NCI-H774 (cell line): ENCODE results near the gene EID3.
"Not testable (repeated sequence)": the region's sequence is repeated elsewhere in the genome, so short reads cannot be mapped to it uniquely, and the experiment has no call there.

Experiments
- DNase-seq: peaks from one replicate; lab custom pipeline; 2025; lab: John Stamatoyannopoulos, UW

EID3 gene

GRCh38 chr12:104290320-104290719 lies 13.2 kb upstream of the EID3 start:
- DNase-seq, result no peak

GRCh38 chr12:104290855-104291254 lies 12.7 kb upstream of the EID3 start:
- DNase-seq, result no peak

GRCh38 chr12:104291867-104292524 lies 11.5 kb upstream of the EID3 start:
- DNase-seq, result no peak

GRCh38 chr12:104292872-104293794 lies 10.4 kb upstream of the EID3 start:
- no peak for DNase-seq

GRCh38 chr12:104294158-104294859 lies 9.2 kb upstream of the EID3 start:
- not testable (repeated sequence) for DNase-seq

- DNase-seq, result no peak
These were observed 8.4 kb upstream of the EID3 start for GRCh38 chr12:104294927-104295668.

- DNase-seq, result no peak
These were observed 7.6 kb upstream of the EID3 start for GRCh38 chr12:104295954-104296353.

GRCh38 chr12:104296718-104297117 lies 6.8 kb upstream of the EID3 start:
- DNase-seq, result no peak

- DNase-seq, result no peak
These were observed 5.9 kb upstream of the EID3 start for GRCh38 chr12:104297477-104298113.

GRCh38 chr12:104299842-104300481 lies 3.6 kb upstream of the EID3 start:
- no peak for DNase-seq

- no peak for DNase-seq
These were observed 896 bp downstream of the EID3 start for GRCh38 chr12:104304261-104305009.

- DNase-seq, result no peak
These were observed 1.8 kb downstream of the EID3 start for GRCh38 chr12:104305349-104305748.

- no peak for DNase-seq
These were observed 2.8 kb downstream of the EID3 start for GRCh38 chr12:104306376-104306775.

GRCh38 chr12:104306943-104307654 lies 3.6 kb downstream of the EID3 start:
- no peak for DNase-seq

GRCh38 chr12:104307655-104308000 lies 4.1 kb downstream of the EID3 start:
- no peak for DNase-seq

GRCh38 chr12:104309446-104309993 lies 6.0 kb downstream of the EID3 start:
- DNase-seq, result peak; percentile 31

- DNase-seq, result no peak
These were observed 7.5 kb downstream of the EID3 start for GRCh38 chr12:104310751-104311633.

GRCh38 chr12:104312202-104312601 lies 8.7 kb downstream of the EID3 start:
- no peak for DNase-seq
